HepG2 (cell line): ENCODE measurements around the gene TRPV2. TPM values are rescaled to one million over a fixed set of nuclear protein-coding genes. Genes with fewer than 3 reads are reported as not detected.

ENCODE experiments used
- CBX5 ChIP-seq: sonication (generic); formaldehyde crosslinking; IDR thresholded peaks from 2 replicates; pipeline ENCODE4 v1.4.0; 2020; ENCODE audit warnings: missing genetic modification reagents, borderline replicate concordance
- DNMT3B ChIP-seq: conservative IDR thresholded peaks from 2 replicates; pipeline ENCODE4 v1.6.1; 2016; ENCODE audit warnings: missing biosample characterization, control low read depth
- ELF3 ChIP-seq: IDR thresholded peaks from 2 replicates; pipeline ENCODE4 v1.6.1; 2016; ENCODE audit warnings: missing genetic modification reagents, missing compliant biosample characterization
- GMEB1 ChIP-seq: sonication (generic); formaldehyde crosslinking; IDR thresholded peaks from 2 replicates; pipeline ENCODE4 v1.5.1; 2020; ENCODE audit warnings: missing genetic modification reagents, mild to moderate bottlenecking, borderline replicate concordance
- IRF9 ChIP-seq: sonication (generic); formaldehyde crosslinking; IDR thresholded peaks from 2 replicates; pipeline ENCODE4 v1.8.0; 2022; ENCODE audit warnings: missing genetic modification reagents, mild to moderate bottlenecking, borderline replicate concordance
- MAF1 ChIP-seq: sonication (generic); formaldehyde crosslinking; IDR thresholded peaks from 2 replicates; pipeline ENCODE4 v1.5.0; 2020; ENCODE audit warnings: missing genetic modification reagents, borderline replicate concordance
- MED1 ChIP-seq: sonication (generic); formaldehyde crosslinking; IDR thresholded peaks from 2 replicates; pipeline ENCODE4 v1.4.0; 2020; ENCODE audit warnings: missing genetic modification reagents
- NPAS2 ChIP-seq: sonication (generic); formaldehyde crosslinking; IDR thresholded peaks from 2 replicates; pipeline ENCODE4 v1.8.0; 2022; ENCODE audit warnings: mild to moderate bottlenecking, missing genetic modification reagents, borderline replicate concordance
- NR2F2 ChIP-seq: IDR thresholded peaks from 2 replicates; pipeline ENCODE4 v1.6.1; 2012; ENCODE audit warnings: low read depth, inconsistent platforms, borderline replicate concordance
- SNAPC4 ChIP-seq: sonication (generic); formaldehyde crosslinking; IDR thresholded peaks from 2 replicates; pipeline ENCODE4 v1.4.0; 2020; ENCODE audit warnings: mild to moderate bottlenecking, missing genetic modification reagents
- SOX6 ChIP-seq, 2 experiments: fragments of 450-650 bp in 1 of 2; sonication (generic) in 1 of 2; formaldehyde crosslinking in 1 of 2; IDR thresholded peaks; 2 replicates each; pipeline versions ENCODE4 v1.4.0 to v1.6.1; 2017 to 2020; ENCODE audit warnings: antibody characterized with exemption in 1 of 2, mild to moderate bottlenecking in 1 of 2, missing genetic modification reagents in 1 of 2
- ZC3H13 ChIP-seq: sonication (generic); formaldehyde crosslinking; IDR thresholded peaks from 2 replicates; pipeline ENCODE4 v1.8.1; 2023; ENCODE audit warnings: mild to moderate bottlenecking, missing genetic modification reagents, moderate library complexity
- ZEB1 ChIP-seq: IDR thresholded peaks from 2 replicates; pipeline ENCODE4 v1.6.1; 2012; ENCODE audit warnings: mild to moderate bottlenecking, low read depth, inconsistent platforms; ENCODE audit not compliant: insufficient replicate concordance
- ZNF225 ChIP-seq: sonication (generic); formaldehyde crosslinking; IDR thresholded peaks from 2 replicates; pipeline ENCODE4 v1.4.0; 2020; ENCODE audit warnings: mild to moderate bottlenecking, missing genetic modification reagents
- ZNF317 ChIP-seq: sonication (generic); formaldehyde crosslinking; IDR thresholded peaks from 2 replicates; pipeline ENCODE4 v1.5.0; 2020; ENCODE audit warnings: mild to moderate bottlenecking, missing genetic modification reagents
- ZNF572 ChIP-seq: sonication (generic); formaldehyde crosslinking; IDR thresholded peaks from 2 replicates; pipeline ENCODE4 v1.5.1; 2020; ENCODE audit warnings: mild to moderate bottlenecking, missing genetic modification reagents
- ZNF850 ChIP-seq: sonication (generic); formaldehyde crosslinking; conservative IDR thresholded peaks from 2 replicates; pipeline ENCODE4 v1.9.0; 2021; ENCODE audit warnings: mild to moderate bottlenecking, missing genetic modification reagents
- polyA plus RNA-seq, 8 experiments: library from polyadenylated mRNA; depleted of rRNA in 3 of 8; stranded (reverse) in 7 of 8; unstranded in 1 of 8; fragments of >200 nt; fragmentation: Illumina TruSeq in 4 of 8; extraction: Trizol in 4 of 8; gene quantifications; 2 replicates each; pipeline versions ENCODE4 v1.2.1 to v1.2.3, GENCODE V29; 2011 to 2016; ENCODE audit warnings: low read depth in 4 of 8, missing spikeins in 1 of 8, mixed read lengths in 1 of 8; ENCODE audit not compliant: insufficient read depth in 1 of 8
- total RNA-seq, 5 experiments: library from RNA; depleted of rRNA; stranded (reverse); fragments of >200 nt; fragmentation: Illumina TruSeq; extraction: Trizol; gene quantifications; 2 replicates each; pipeline ENCODE4 v1.2.3, GENCODE V29; 2016; ENCODE audit warnings: low read depth in 1 of 5
- TF ChIP-seq, protein P1 (sequence below): sonication (generic); formaldehyde crosslinking; IDR thresholded peaks from 2 replicates; pipeline ENCODE4 v1.4.0; 2020; ENCODE audit warnings: mild to moderate bottlenecking, missing genetic modification reagents

Gene TRPV2
- total and polyA plus RNA-seq, 2 of the 13 experiments (the other 11 are each of a cell fraction or from before 2014, with no cell fraction given): 13.6 to 21.3 TPM

- 0 out of 2 replicates have a peak, but pooled peaks have one; percentile 15 for TF ChIP-seq CBX5 (CRISPR knock-in tag)
- peak; percentile 78 for TF ChIP-seq ZEB1
- TF ChIP-seq ZNF225 (CRISPR knock-in tag): no peak
- peak; percentile 73 for TF ChIP-seq MED1 (CRISPR knock-in tag)
- TF ChIP-seq SOX6 (IDR thresholded peaks at IDR 0.05): no peak
- TF ChIP-seq SOX6 (CRISPR knock-in tag; IDR thresholded peaks at IDR 0.05): 0 out of 2 replicates have a peak, but pooled peaks have one; percentile 8
- TF ChIP-seq GMEB1 (CRISPR knock-in tag): peak; percentile 99
- TF ChIP-seq ELF3: peak; percentile 92
- TF ChIP-seq ZNF850 (CRISPR knock-in tag): no peak
- no peak; the same call in 1 of the 2 replicates for TF ChIP-seq ZNF317
- TF ChIP-seq NPAS2 (CRISPR knock-in tag): no peak
- TF ChIP-seq ZC3H13 (CRISPR knock-in tag): peak; percentile 52; the same call in 1 of the 2 replicates
- TF ChIP-seq NR2F2: no peak
- peak; percentile 42 for TF ChIP-seq SNAPC4 (CRISPR knock-in tag)
- no peak for TF ChIP-seq ZNF572
- no peak for TF ChIP-seq DNMT3B (CRISPR knock-in tag)
- TF ChIP-seq MAF1: no peak; the same call in 1 of the 2 replicates
- TF ChIP-seq IRF9: no peak; the same call in 1 of the 2 replicates
- TF ChIP-seq, protein P1, sequence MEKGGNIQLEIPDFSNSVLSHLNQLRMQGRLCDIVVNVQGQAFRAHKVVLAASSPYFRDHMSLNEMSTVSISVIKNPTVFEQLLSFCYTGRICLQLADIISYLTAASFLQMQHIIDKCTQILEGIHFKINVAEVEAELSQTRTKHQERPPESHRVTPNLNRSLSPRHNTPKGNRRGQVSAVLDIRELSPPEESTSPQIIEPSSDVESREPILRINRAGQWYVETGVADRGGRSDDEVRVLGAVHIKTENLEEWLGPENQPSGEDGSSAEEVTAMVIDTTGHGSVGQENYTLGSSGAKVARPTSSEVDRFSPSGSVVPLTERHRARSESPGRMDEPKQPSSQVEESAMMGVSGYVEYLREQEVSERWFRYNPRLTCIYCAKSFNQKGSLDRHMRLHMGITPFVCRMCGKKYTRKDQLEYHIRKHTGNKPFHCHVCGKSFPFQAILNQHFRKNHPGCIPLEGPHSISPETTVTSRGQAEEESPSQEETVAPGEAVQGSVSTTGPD: no peak
These were observed 34.5 kb upstream of the TRPV2 start, which contains the start of gene UBB (continued) for GRCh38 chr17:16380640-16381495.
